GM18858 (cell line): ENCODE data around the gene SMARCAD1.
"Not testable (repeated sequence)": the region's sequence is repeated elsewhere in the genome, so short reads cannot be mapped to it uniquely, and the experiment has no call there.

Source experiments
- ATAC-seq: cut with Tn5 transposase; IDR thresholded peaks from one replicate; pipeline ENCODE4 v1.9.1; 2021; ENCODE audit not compliant: unreplicated experiment

The SMARCAD1 gene

GRCh38 chr4:94285666-94286065 lies 78.0 kb downstream of the SMARCAD1 start:
- ATAC-seq = no peak

- no peak for ATAC-seq
Observed at GRCh38 chr4:94290245-94290644, 82.6 kb downstream of the SMARCAD1 start.

- ATAC-seq = not testable (repeated sequence)
Observed at GRCh38 chr4:94293981-94294380, 86.3 kb downstream of the SMARCAD1 start.

GRCh38 chr4:94295473-94295872 lies 87.8 kb downstream of the SMARCAD1 start:
- not testable (repeated sequence) for ATAC-seq

GRCh38 chr4:94298725-94299252 lies 91.1 kb downstream of the SMARCAD1 start:
- ATAC-seq = no peak

- ATAC-seq = no peak
Observed at GRCh38 chr4:94302191-94302590, 94.5 kb downstream of the SMARCAD1 start.

GRCh38 chr4:94304365-94304971 lies 96.8 kb downstream of the SMARCAD1 start:
- ATAC-seq = peak; percentile 74

- no peak for ATAC-seq
Observed at GRCh38 chr4:94305466-94306225, 98.0 kb downstream of the SMARCAD1 start.

- ATAC-seq = no peak
Observed at GRCh38 chr4:94306713-94307112, 99.0 kb downstream of the SMARCAD1 start.

GRCh38 chr4:94307231-94307871 lies 99.7 kb downstream of the SMARCAD1 start:
- ATAC-seq = no peak

- ATAC-seq = not testable (repeated sequence)
Observed at GRCh38 chr4:94319927-94320326, 112.3 kb downstream of the SMARCAD1 start.

- no peak for ATAC-seq
Observed at GRCh38 chr4:94325835-94326234, 118.2 kb downstream of the SMARCAD1 start.

- no peak for ATAC-seq
Observed at GRCh38 chr4:94329933-94330332, 122.3 kb downstream of the SMARCAD1 start.

- no peak for ATAC-seq
Observed at GRCh38 chr4:94332983-94333590, 125.4 kb downstream of the SMARCAD1 start.

- ATAC-seq = no peak
Observed at GRCh38 chr4:94333866-94334265, 126.2 kb downstream of the SMARCAD1 start.

- no peak for ATAC-seq
Observed at GRCh38 chr4:94334476-94334875, 126.8 kb downstream of the SMARCAD1 start.

- ATAC-seq = no peak
Observed at GRCh38 chr4:94334962-94335361, 127.3 kb downstream of the SMARCAD1 start.

GRCh38 chr4:94336303-94336702 lies 128.6 kb downstream of the SMARCAD1 start:
- no peak for ATAC-seq

GRCh38 chr4:94336791-94337190 lies 129.1 kb downstream of the SMARCAD1 start:
- ATAC-seq = not testable (repeated sequence)

GRCh38 chr4:94338681-94339351 lies 131.2 kb downstream of the SMARCAD1 start:
- peak; percentile 65 for ATAC-seq

- ATAC-seq = no peak
Observed at GRCh38 chr4:94339779-94340178, 132.1 kb downstream of the SMARCAD1 start.
